Upper lobe of right lung (tissue), 1 donor: ENCODE data around the gene CDC42EP4. TPM values are rescaled to one million over a fixed set of nuclear protein-coding genes. Genes with fewer than 3 reads are reported as not detected.
A peak's percentile ranks its signal among the peaks of the same experiment; 100 is the strongest.

ENCODE experiments used
- ATAC-seq: fragments of 200-7000 bp; cut with Tn5 transposase; one replicate; pipeline ENCODE4 v1.9.1; 2020; ENCODE audit warnings: mild to moderate bottlenecking, moderate library complexity
- DNase-seq: peaks from one replicate; pipeline ENCODE4 v3.0.0-alpha.2; 2020
- H3K27ac ChIP-seq: fragments of 200-600 bp; one replicate; pipeline ENCODE4 v1.8.0; 2022
- H3K27me3 ChIP-seq: fragments of 200-600 bp; one replicate; pipeline ENCODE4 v1.8.0; 2022; ENCODE audit warnings: mild to moderate bottlenecking
- H3K36me3 ChIP-seq: fragments of 200-600 bp; one replicate; pipeline ENCODE4 v1.8.0; 2022
- H3K4me1 ChIP-seq: fragments of 200-600 bp; one replicate; pipeline ENCODE4 v1.8.0; 2022
- H3K4me3 ChIP-seq: fragments of 200-600 bp; one replicate; pipeline ENCODE4 v1.8.0; 2022; ENCODE audit warnings: mild to moderate bottlenecking
- H3K9me3 ChIP-seq: fragments of 200-600 bp; one replicate; pipeline ENCODE4 v1.8.0; 2022
- intact Hi-C: fragments of 100-400 bp; cut with DNase I; formaldehyde crosslinking; loops from one replicate; pipeline ENCODE4 v1.11.0; 2022
- long read RNA-seq: library from polyadenylated mRNA; unstranded; transcript quantifications from one replicate; pipeline ENCODE4 v2.0.0, GENCODE V29; 2021
- total RNA-seq: library from RNA; stranded (reverse); fragmentation: NEBNext Ultra II Directional; extraction: Animal tissue kit (Norgen Biotek cat#: 25700); gene quantifications from one replicate; pipeline ENCODE4 v1.2.1, GENCODE V29; 2021
- TF ChIP-seq, protein P1 (sequence below): fragments of 200-600 bp; IDR thresholded peaks from one replicate; pipeline ENCODE4 v1.8.0; 2022; ENCODE audit warnings: antibody characterized with exemption
- donor health status: DM: no; HTN: yes; CAD: no; lungs with severe emphysema.

The CDC42EP4 gene
- total RNA-seq = 59.0 TPM
- long read RNA-seq, transcript CDC42EP4-205 (2 exons, 1,022 nt) = minor isoform, 16 of 187 reads
- long read RNA-seq, transcript CDC42EP4-201 (2 exons, 3,272 nt) = major isoform, 121 of 187 reads
- long read RNA-seq, partial matches to known transcripts = 0 of 187 reads
- long read RNA-seq, other reads (novel, unspliced or antisense) = 50 of 187 reads

GRCh38 chr17:73311781-73312641 lies at the start of gene CDC42EP4:
Gene CDC42EP4 (minus strand): TSS chr17:73312001. CDS start chr17:73286500, 25,501 bp downstream.
- Histone ChIP-seq H3K27ac (peak within 1 kb of the TSS; percentile 97), H3K4me1 (peaks cover 28% of the 10 kb centered on the region), H3K36me3 (no peaks in the 10 kb centered on the region), H3K4me3 (peak within 1 kb of the TSS; percentile 100), H3K9me3 (no peaks in the 10 kb centered on the region), H3K27me3 (no peaks in the 10 kb centered on the region)
- ATAC-seq = peak; percentile 87
- intact Hi-C loops = no loop called here
- TF ChIP-seq, protein P1, sequence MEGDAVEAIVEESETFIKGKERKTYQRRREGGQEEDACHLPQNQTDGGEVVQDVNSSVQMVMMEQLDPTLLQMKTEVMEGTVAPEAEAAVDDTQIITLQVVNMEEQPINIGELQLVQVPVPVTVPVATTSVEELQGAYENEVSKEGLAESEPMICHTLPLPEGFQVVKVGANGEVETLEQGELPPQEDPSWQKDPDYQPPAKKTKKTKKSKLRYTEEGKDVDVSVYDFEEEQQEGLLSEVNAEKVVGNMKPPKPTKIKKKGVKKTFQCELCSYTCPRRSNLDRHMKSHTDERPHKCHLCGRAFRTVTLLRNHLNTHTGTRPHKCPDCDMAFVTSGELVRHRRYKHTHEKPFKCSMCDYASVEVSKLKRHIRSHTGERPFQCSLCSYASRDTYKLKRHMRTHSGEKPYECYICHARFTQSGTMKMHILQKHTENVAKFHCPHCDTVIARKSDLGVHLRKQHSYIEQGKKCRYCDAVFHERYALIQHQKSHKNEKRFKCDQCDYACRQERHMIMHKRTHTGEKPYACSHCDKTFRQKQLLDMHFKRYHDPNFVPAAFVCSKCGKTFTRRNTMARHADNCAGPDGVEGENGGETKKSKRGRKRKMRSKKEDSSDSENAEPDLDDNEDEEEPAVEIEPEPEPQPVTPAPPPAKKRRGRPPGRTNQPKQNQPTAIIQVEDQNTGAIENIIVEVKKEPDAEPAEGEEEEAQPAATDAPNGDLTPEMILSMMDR = no peak
- peak; percentile 98 for DNase-seq

GRCh38 chr17:73360961-73361761 lies 49.4 kb upstream of the CDC42EP4 start:
- H3K36me3 ChIP-seq = no peaks in the 10 kb centered on the region
- no peaks in the 10 kb centered on the region for H3K27me3 ChIP-seq
- no peaks in the 10 kb centered on the region for H3K9me3 ChIP-seq
- TF ChIP-seq, protein P1 = no peak
- ATAC-seq = no peak
- no peak overlapping the region for H3K27ac ChIP-seq
- H3K4me3 ChIP-seq = no peak overlapping the region
- intact Hi-C loops = no loop called here
- peaks cover 2% of the 10 kb centered on the region for H3K4me1 ChIP-seq
- DNase-seq = no peak

- H3K27ac ChIP-seq = no peak overlapping the region
- intact Hi-C loops = no loop called here
- ATAC-seq = peak; percentile 87
Observed at GRCh38 chr17:73359987-73360410, 48.2 kb upstream of the CDC42EP4 start.

GRCh38 chr17:73359352-73359751 lies 47.6 kb upstream of the CDC42EP4 start:
- H3K9me3 ChIP-seq = no peaks in the 10 kb centered on the region
- TF ChIP-seq, protein P1 = no peak
- DNase-seq = no peak
- H3K27ac ChIP-seq = no peak overlapping the region
- H3K36me3 ChIP-seq = no peaks in the 10 kb centered on the region
- ATAC-seq = no peak
- intact Hi-C loops = no loop called here
- H3K27me3 ChIP-seq = no peaks in the 10 kb centered on the region
- H3K4me1 ChIP-seq = peaks cover 2% of the 10 kb centered on the region
- no peak overlapping the region for H3K4me3 ChIP-seq

More at GRCh38 chr17:73359987-73360410, 48.2 kb upstream of the CDC42EP4 start:
- TF ChIP-seq, protein P1 = peak; percentile 15
- peak; percentile 93 for DNase-seq
- H3K36me3 ChIP-seq = no peaks in the 10 kb centered on the region
- no peaks in the 10 kb centered on the region for H3K9me3 ChIP-seq
- H3K27me3 ChIP-seq = no peaks in the 10 kb centered on the region
- H3K4me3 ChIP-seq = no peak overlapping the region
- peaks cover 2% of the 10 kb centered on the region for H3K4me1 ChIP-seq

- TF ChIP-seq, protein P1 = no peak
- ATAC-seq = no peak
- no peak for DNase-seq
- intact Hi-C loops = no loop called here
- H3K36me3 ChIP-seq = no peaks in the 10 kb centered on the region
- no peaks in the 10 kb centered on the region for H3K9me3 ChIP-seq
- peaks cover 2% of the 10 kb centered on the region for H3K4me1 ChIP-seq
- no peak overlapping the region for H3K27ac ChIP-seq
- H3K4me3 ChIP-seq = no peak overlapping the region
- H3K27me3 ChIP-seq = no peaks in the 10 kb centered on the region
Observed at GRCh38 chr17:73358668-73359067, 46.9 kb upstream of the CDC42EP4 start.
